BJ (cell line): ENCODE measurements around the gene SIK2. TPM values are rescaled to one million over a fixed set of nuclear protein-coding genes. Genes with fewer than 3 reads are reported as not detected.

Source experiments
- CTCF ChIA-PET: fragments of 350-600 bp; formaldehyde crosslinking; extraction: SDS; loops from one replicate; lab custom pipeline; 2021; ENCODE audit warnings: antibody characterized with exemption, inconsistent platforms; lab: Yijun Ruan, JAX
- POLR2A ChIA-PET: fragments of 300-600 bp; sonication (Branson Sonifier 250); formaldehyde crosslinking; extraction: SDS; loops from one replicate; lab custom pipeline; 2021; ENCODE audit warnings: antibody characterized with exemption; lab: Charles Lee
- DNase-seq: peaks from one replicate; pipeline ENCODE4 v3.0.0-alpha.2; 2011; ENCODE audit warnings: low read depth
- H3K27me3 ChIP-seq: 2 replicates; pipeline ENCODE4 v1.6.0; 2011; ENCODE audit warnings: low read length; ENCODE audit not compliant: control insufficient read depth, insufficient read depth
- H3K36me3 ChIP-seq: 2 replicates; pipeline ENCODE4 v1.5.1; 2011; ENCODE audit warnings: low read length; ENCODE audit not compliant: control insufficient read depth, insufficient read depth
- H3K4me3 ChIP-seq: 2 replicates; pipeline ENCODE4 v1.5.1; 2011; ENCODE audit warnings: low read depth, mild to moderate bottlenecking, control low read depth, low read length
- polyA plus RNA-seq: library from polyadenylated mRNA; depleted of rRNA; stranded (reverse); fragments of >200 nt; gene quantifications from 2 replicates; pipeline ENCODE4 v1.2.3, GENCODE V29; 2011
- TF ChIP-seq, protein P1 (sequence below): IDR thresholded peaks from 2 replicates; pipeline ENCODE4 v1.5.1; 2011; ENCODE audit warnings: low read depth, mild to moderate bottlenecking, control low read depth, inconsistent platforms, low read length, moderate library complexity; ENCODE audit not compliant: insufficient read depth

SIK2 gene
- polyA plus RNA-seq, 1 experiment = 24.2 TPM

DNA sequence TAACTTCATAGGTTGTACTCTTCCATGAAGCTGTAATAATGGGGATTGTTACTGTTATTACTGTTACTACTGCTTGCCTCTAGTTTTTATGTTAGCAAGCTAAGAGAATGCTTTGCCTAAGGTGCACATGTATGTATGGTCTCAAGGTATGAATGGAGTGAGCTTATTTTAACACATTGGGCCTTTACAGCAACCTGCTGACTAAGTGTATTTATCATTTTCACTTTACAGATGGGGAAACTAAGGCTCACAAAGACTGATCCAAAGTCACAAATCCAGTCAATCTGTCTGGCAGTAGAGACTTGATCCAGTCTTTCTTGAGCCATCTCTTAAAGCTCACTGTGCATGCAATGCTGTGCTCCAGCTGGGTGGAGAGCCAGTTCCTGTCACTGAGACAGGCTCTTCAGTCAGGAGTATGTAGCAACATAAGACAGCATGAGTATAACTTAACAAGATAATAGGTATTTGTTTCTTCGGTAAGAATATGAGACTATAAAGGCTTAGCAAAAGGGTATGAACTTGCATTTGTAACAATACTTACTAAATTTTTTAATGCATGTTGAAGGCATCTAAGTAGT is 97.4 kb downstream of the SIK2 start:
- no peak for DNase-seq
- ChIA-PET POLR2A (no interaction called here), CTCF (interaction anchor here (0.9 to 1.2 kb wide), 3 partner anchors 16 to 95 kb away, joined by 3 to 6 read pairs (median 4); no protein-coding TSS in a partner anchor)
- TF ChIP-seq, protein P1, sequence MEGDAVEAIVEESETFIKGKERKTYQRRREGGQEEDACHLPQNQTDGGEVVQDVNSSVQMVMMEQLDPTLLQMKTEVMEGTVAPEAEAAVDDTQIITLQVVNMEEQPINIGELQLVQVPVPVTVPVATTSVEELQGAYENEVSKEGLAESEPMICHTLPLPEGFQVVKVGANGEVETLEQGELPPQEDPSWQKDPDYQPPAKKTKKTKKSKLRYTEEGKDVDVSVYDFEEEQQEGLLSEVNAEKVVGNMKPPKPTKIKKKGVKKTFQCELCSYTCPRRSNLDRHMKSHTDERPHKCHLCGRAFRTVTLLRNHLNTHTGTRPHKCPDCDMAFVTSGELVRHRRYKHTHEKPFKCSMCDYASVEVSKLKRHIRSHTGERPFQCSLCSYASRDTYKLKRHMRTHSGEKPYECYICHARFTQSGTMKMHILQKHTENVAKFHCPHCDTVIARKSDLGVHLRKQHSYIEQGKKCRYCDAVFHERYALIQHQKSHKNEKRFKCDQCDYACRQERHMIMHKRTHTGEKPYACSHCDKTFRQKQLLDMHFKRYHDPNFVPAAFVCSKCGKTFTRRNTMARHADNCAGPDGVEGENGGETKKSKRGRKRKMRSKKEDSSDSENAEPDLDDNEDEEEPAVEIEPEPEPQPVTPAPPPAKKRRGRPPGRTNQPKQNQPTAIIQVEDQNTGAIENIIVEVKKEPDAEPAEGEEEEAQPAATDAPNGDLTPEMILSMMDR = no peak
- Histone ChIP-seq H3K36me3 (peaks cover 2% of the 10 kb centered on the region; the same call in 1 of the 2 replicates), H3K27me3 (no peaks in the 10 kb centered on the region), H3K4me3 (no peak overlapping the region)

DNA sequence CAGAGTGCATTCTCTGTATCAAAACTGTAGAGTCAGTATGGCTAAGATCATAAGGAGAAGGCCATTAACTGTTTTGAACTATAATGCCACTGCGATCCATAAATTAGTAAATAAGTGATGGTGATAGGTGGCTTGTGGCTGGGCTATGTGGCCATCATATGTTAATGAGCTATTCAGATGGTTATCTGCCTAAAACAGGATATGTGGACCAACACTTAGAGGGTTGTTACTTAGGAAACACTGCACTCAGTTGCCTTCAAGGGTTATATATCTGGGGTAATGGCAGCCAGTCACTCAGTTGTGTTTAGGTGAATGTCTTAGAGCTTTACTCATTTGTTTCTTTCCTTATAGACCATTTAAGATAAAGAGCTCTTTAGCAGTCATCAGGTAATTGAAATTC is 97.9 kb downstream of the SIK2 start:
- Histone ChIP-seq H3K27me3 (no peaks in the 10 kb centered on the region), H3K4me3 (no peak overlapping the region), H3K36me3 (peaks cover 3% of the 10 kb centered on the region; the same call in 1 of the 2 replicates)
- no peak for DNase-seq
- ChIA-PET POLR2A (no interaction called here), CTCF (interaction anchor here (0.9 to 1.2 kb wide), 3 partner anchors 16 to 96 kb away, joined by 3 to 6 read pairs (median 4); no protein-coding TSS in a partner anchor)
- TF ChIP-seq, protein P1 = no peak

DNA sequence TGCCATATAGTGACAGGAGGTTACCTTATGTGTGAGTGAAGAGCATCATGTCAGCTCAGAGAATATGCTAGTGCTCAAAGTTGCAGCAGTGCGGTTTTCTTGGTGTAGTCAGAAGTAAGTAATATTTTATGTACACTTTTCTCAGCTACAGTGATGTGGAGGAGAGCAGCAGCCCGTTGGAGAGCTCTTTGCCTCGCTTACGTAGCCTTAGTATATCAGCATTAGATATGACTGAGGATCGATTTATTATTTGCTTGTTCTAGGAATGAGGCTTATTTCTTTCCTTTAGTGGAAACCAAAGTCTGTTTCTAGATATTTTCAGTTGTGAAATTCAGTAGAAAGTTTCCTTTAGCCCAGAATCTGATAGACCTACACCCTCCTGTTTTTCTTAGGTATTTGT is 100.4 kb downstream of the SIK2 start:
- POLR2A ChIA-PET = no interaction called here
- no peak overlapping the region for H3K4me3 ChIP-seq
- peaks cover 3% of the 10 kb centered on the region; the same call in 1 of the 2 replicates for H3K36me3 ChIP-seq
- DNase-seq = no peak
- CTCF ChIA-PET = interaction anchor here (2.0 kb wide), 1 partner anchor 98 kb away, joined by 5 read pairs; no protein-coding TSS in a partner anchor
- TF ChIP-seq, protein P1 = no peak
- no peaks in the 10 kb centered on the region for H3K27me3 ChIP-seq

DNA sequence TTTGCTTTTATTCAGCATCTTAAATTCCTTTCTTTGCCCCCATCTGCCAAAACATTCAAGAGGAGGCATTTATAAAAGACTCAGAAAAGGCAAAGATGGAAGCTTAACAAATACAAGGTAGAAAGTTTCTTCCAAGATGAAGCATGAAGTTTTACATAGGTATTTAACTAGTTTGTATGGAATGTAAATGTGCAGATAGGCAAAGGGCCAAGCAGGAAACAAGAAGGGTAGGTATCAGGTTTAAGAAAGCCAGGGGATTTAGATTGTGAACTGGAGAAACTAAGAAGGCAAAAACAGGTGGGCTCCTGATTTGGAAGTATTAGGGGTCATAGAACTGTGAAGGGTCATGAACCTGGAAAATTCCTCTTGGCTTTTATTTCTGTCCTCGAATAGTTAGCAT is 101.3 kb downstream of the SIK2 start:
- CTCF ChIA-PET = interaction anchor here (1.6 to 2.1 kb wide), 2 partner anchors 9 to 23 kb away, joined by 4 to 8 read pairs; no protein-coding TSS in a partner anchor
- POLR2A ChIA-PET = no interaction called here

DNA sequence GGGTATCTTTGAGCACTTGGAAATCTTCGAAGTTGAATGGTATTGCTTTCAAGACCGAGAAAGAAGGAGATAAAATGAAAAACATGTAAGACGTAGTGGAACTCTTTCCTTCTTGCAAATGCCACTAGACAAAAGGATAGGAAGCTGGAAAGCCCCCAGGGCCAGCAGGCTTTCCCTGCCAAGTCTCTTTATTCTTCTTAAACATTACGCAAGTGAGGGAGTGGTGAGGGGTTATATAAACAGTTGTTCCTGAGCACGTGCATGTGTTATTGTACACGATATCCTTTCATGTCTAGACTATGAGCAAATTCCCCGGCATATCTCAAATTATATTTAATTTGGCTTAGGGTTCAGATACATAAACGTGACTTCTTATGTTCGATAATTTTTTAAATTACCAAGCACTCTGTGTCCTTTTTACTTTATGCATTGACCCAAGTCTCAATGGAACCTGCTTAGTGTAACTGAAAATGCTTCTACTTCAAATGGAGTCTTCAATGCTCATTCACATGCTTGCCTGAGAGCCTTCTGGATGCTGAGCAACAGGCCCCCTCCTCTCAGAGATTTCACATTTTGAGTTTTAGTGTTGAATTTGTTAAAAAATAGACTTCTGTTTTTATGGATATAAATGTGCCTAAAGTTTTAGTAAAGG is 104.9 kb downstream of the SIK2 start:
- Histone ChIP-seq H3K27me3 (no peaks in the 10 kb centered on the region), H3K4me3 (no peak overlapping the region), H3K36me3 (peaks cover 6% of the 10 kb centered on the region)
- TF ChIP-seq, protein P1 = no peak
- ChIA-PET POLR2A (no interaction called here), CTCF (no interaction called here)
- DNase-seq = peak; percentile 65

More for the DNA sequence above, 101.3 kb downstream of the SIK2 start:
- no peak overlapping the region for H3K4me3 ChIP-seq
- H3K27me3 ChIP-seq = no peaks in the 10 kb centered on the region
- H3K36me3 ChIP-seq = peaks cover 3% of the 10 kb centered on the region; the same call in 1 of the 2 replicates
- TF ChIP-seq, protein P1 = no peak
- no peak for DNase-seq
